GM19193 (cell line): ENCODE measurements around the gene DNMBP.

Experiments
- POLR2A ChIP-seq: IDR thresholded peaks from 4 replicates; pipeline ENCODE4 v1.6.1; 2011; ENCODE audit not compliant: insufficient read depth, insufficient read length; ENCODE audit errors: extremely low read depth

DNMBP gene

DNA sequence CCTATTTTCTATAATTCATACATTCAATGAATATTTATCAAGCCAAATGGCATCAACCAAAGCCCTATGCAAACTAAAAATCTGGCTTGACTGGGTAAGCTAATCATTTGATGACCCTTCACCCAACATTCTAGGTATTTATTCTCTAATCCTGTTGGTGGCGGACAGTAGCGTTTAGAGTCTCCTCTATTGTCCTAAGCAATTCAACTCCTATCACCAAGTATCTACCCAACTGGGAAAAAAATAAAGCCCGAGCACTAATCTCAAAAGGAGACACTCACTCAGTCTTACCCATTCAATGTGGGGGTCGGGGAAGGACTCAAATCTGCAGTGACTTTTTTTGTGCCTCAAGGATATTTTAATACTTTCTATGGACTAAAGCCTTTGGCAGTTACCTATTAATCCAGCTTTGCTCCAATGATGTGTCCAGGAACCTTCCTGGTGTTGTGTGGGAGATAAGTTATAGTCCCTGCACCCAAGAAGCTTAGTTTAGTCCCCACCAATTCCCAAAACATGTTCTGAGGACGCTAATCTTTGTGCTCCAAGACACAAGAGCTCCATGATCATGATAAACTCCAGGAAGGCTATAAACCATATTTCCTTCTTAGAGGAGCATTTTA is 30.6 kb downstream of the DNMBP start:
- TF ChIP-seq POLR2A: no peak

DNA sequence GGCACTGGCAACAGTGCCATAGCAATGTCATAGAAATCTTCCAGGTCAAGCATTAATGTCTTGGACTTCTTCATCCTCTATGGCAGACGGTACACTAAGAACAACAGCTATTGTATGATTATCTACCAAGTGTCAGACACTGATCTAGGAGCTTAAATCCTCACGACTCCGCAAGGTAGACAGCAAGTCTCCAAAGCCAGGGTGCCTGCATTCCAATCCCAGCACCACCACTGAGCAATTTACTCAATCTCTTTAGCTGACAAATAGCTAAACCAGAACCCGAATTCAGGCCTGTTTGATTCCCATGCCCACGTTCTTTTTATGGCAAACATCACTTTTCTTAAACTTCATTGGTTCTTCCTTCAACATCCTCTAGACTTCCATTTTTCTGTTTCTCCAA is 31.8 kb downstream of the DNMBP start:
- no peak for TF ChIP-seq POLR2A

DNA sequence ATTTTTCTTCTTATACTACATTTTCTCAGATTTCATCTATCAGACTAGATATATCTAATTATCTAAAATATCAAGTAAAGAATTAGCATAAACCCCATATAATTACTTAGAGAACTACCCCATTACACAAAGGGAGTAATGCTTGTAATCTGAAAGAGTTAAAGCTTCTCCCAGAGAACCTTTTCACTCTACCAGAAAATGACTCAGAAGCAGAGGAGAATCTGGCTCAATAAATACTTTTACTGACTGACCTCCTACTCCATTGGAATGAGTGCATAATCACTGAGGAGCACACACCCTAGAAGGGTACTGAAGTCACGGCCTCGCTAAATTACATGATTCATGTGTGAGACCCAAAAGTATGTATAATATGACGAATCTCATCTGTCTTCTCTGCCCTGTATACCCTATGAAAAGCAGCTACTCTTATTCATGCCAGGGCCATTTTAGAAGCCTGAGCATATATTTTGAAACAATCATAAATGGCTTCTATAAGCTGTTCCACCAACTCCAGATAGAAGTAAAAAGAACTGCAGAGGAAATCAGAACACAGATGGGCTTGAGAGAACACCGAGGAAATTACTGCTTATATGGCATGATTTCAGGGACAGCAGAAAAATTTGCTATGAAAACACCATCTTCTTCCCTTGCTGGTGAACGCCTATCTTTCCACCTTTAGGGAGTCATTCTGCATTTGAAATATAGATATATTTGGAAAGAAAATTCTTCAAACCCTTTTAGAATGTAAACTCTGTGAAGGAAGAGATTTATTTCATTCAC is 32.7 kb downstream of the DNMBP start:
- no peak for TF ChIP-seq POLR2A

DNA sequence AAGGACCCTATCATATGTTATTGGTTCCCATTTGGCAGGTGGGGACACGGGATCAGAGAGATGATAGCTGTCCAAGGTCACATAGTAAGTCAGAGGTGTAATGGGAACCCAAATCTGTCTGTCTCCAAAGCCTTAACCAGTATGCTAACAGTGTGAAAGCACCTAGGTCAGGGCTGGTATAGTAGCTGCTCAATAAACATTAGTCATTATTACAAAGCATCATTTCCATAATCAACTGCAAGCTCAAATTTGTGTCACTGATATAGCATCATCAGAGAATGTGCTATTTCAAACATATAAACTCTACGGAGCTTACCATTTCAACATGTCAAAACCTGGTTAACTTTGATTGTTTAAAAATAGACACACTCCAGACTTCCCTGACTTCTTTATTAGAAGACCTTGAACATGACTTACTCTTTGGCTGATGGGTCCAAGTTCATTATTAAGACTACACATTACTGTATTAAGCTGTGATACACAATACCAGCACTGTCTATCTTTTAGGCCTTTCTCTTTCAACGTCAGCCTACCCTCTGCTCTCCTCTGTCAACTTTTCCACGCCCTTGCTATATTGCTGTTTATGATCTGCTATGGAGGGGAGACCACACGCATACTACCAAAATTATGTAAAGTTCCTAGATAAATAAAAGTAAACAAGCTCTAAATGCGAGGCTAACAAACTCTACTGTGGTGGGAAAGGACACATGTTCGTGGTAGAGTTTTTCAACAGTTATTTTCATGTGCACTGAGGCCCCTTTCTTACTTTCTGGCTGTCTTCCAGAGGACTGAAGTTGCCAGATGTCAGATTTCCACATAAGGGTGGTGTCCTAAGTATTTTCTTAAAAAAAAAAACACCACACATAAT is 33.6 kb downstream of the DNMBP start:
- no peak for TF ChIP-seq POLR2A

DNA sequence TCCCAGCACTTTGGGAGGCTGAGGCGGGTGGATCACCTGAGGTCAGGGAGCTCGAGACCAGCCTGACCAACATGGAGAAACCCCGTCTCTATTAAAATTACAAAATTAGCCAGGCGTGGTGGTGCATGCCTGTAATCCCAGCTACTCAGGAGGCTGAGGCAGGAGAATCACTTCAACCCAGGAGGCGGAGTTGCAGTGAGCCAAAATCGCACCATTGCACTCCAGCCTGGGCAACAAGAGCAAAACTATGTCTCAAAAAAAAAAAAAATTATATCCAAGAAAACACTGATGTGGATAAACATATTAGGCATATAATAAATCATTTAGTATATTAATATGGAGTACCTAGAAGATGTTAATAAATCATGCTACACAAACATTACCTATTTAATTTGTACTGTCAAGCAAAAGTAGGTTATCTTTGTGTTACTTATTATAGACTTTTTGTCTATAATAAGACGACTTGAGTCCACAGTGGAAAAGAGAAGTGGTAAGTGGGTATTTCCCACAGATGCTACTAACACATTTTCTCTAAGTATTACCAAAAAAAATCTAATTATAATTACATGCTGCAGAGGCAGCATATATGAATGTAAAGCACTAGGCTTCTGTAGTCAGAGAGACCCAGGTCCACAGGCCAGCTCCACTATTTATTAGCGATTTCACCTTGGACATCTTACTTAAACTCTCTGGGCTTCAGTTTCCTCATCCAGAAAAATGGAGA is 34.5 kb downstream of the DNMBP start:
- TF ChIP-seq POLR2A: no peak

DNA sequence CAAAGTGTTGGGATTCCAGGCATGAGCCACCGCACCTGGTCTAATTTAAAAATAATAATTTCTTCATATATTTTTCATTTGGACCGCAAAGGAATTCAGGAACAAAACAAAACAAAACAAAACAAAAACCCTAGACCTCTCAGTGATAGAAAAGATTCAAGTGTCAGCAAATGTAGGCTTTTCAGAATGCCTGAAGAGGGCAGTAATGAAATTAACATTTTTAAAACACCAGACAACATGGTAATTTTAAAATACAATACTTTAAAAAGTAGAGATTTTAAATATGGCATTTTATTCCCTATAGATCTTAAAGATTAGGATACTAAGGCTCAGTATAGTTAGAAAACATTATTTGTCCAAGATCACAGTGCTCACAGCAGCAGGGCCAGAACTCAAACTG is 36.6 kb downstream of the DNMBP start:
- TF ChIP-seq POLR2A: no peak

DNA sequence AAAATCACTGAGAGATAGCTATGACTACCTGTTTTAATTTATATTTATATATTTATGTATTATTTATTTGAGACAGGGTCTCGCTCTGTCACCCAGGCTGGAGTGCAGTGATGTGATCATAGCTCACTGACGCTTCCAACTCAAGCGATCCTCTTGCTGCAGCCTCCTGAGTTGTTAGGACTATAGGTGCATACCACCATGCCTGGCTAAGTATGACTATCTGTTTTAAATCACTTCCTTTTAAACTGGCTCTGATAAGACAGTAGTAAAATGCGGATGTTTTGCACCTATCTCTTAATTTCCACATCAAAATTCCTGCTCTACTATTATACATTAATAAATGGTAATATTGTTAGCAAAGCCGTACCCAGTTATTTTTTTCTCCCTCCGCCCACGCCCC is 41.8 kb downstream of the DNMBP start:
- no peak for TF ChIP-seq POLR2A

DNA sequence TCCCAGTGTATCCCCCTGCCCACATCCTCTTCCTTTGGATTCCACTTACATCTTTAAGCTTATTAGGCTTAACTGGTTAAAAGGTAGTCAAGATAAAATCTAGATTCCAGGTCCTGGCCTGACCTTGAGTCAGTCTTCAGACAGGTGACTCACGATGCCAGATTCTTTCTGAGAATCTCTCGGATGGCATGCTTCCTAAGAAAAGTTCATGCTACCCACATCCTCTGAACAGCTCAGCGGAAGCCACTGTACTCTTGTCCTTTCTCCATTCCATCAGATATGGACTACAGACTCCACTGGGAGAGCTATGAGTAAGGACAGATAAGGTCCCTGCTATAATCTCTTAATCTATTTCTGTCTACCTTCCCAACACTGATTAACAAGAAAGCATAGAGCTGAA is 43.4 kb downstream of the DNMBP start:
- no peak for TF ChIP-seq POLR2A

DNA sequence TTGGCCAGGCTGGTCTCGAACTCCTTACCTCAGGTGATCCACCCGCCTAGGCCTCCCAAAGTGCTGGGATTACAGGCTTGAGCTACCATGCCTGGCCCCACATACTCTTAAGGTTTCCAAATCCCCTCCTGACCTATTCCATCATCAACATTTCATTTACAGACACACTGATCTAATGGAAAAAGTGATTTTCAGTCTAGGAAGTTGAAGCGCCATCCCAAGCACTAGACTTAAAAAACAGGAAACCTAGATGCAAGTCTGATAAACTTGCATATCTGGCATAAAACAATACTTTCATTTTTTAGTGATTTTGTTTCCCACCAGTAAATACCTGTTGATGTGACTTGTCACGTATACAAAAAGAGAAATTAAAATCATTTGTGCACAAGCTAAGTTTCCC is 44.0 kb downstream of the DNMBP start:
- TF ChIP-seq POLR2A: no peak

DNA sequence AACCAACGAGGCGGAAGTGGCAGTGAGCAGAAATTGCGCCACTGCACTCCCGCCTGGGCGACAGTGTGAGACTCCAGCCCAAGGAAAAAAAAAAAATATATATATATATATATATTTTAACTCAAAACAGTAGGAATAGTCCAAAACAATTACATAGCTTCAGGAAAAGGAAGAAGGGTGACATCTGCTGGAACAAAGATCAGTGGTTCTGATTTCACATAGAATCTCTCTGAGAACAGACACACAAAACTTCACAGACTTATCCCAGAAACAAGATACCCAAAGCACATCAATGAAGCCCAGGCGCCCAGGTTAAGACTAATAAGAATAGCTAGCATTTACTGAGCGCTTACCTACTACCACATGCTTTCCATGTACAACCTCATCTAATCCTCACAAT is 45.0 kb downstream of the DNMBP start:
- no peak for TF ChIP-seq POLR2A

DNA sequence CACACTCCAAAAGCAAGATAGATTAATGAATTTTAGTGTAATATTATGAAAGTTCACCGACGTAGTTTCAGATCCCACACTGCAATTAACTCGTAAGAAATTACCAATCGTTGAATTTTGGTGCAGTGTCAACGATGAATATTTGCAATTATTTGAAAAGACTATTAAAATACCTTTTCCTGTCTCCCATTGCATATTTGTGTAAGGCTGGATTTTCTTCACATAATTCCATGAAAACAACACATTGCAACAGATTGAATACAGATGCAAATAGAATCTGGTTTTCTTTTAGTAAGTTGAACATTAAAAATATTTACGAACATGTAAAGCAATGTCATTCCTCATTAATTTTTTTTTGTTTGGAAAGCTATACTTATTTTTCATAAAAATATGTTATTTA is 50.9 kb downstream of the DNMBP start:
- TF ChIP-seq POLR2A: no peak

DNA sequence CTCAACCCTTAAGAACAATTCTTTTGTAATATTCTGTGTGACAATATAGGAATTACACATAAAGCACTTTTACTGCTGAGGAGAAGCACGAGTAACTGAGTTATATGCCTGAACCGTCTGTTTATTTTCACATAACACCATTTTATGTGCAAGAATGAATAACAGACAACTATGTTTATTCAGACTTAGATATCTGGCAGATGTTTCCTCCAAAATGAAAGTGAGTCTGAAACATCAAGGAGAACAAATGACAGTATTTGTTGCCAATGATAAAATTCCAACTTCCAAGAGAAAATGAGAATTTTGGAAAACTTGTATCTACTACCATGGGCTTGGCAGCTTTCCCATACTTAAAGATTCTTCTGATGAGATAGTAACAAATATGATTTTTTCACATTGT is 51.4 kb downstream of the DNMBP start:
- TF ChIP-seq POLR2A: no peak

DNA sequence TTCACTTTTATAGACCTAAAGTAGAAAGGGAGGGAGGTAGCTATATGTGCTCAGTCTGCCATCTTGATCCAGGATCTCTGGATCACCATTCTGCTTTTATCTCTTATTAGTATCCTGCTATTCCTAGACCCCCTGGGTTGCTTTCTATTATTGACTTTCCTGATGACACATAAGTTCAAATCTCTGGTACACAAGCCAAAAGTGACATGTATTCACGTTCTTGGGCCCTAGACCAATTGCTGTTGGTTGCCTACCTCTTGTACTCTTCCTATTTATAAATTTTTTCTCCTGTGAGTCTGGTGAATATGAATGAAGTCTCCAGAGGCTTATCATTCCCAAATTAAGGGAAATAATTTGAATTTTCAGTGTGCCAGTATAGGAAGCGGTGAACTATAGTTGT is 56.9 kb downstream of the DNMBP start:
- no peak for TF ChIP-seq POLR2A

DNA sequence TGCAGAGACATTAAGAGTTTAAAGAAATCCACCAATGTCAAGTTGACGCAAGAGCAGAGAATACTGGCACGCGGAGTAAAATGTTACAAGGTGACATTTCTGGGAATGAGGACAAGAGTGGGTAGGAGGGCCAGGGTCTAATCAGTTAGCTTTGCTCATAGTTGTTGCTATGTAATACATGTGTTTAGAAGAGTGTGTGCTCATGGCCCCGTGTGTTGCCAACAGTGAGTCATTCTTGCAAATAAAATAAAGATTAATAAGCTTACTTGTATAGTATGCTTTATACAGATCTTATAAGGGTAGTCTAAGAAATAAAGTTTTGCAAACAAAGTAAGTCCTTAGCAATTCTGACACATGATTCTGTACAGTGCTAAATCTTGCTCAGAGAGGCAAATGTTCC is 64.5 kb downstream of the DNMBP start:
- no peak for TF ChIP-seq POLR2A

DNA sequence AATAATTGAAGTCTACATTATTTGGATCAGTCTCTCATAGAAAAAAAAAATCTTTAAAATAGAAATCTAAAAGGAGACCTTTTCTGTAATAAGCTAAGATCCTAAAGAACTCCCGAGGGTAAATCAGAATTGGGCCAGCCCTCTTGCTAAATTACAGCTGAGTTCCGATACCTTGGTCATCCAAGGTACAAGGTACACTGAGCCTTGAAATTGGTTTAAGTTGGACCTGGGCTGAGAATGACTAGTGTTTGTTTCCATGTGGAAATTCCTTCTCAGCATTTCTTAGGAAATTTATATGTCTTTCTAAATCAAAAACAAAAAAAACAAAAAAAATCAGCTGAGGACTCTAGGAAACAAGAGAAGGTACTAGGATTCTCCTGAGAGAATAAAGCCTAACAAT is 64.9 kb downstream of the DNMBP start:
- no peak for TF ChIP-seq POLR2A
